Cerebellar nuclear complex (tissue), 1 donor: ENCODE data around the gene BRAF.
"Not testable (repeated sequence)": the region's sequence is repeated elsewhere in the genome, so short reads cannot be mapped to it uniquely, and the experiment has no call there.

ENCODE experiments used
- DNase-seq, 2 experiments: peaks; one replicate each; lab custom pipeline; 2025; lab: John Stamatoyannopoulos, UW

BRAF gene

GRCh38 chr7:140708764-140709163, 216.0 kb downstream of the BRAF start:
- DNase-seq, result not testable (repeated sequence)

GRCh38 chr7:140707132-140707531, 217.6 kb downstream of the BRAF start:
- no peak for DNase-seq

GRCh38 chr7:140704205-140704604, 220.5 kb downstream of the BRAF start:
- no peak for DNase-seq

- no peak for DNase-seq
These were observed 222.0 kb downstream of the BRAF start for GRCh38 chr7:140702774-140703173.

GRCh38 chr7:140698477-140698876, 226.3 kb downstream of the BRAF start:
- no peak for DNase-seq

- DNase-seq, result no peak
These were observed 227.1 kb downstream of the BRAF start for GRCh38 chr7:140697447-140698143.

GRCh38 chr7:140696680-140697446, 227.9 kb downstream of the BRAF start, which contains the start of gene NDUFB2:
Gene NDUFB2, plus strand, starts transcription at chr7:140696708. Its CDS starts 37 bp downstream, at chr7:140696745.
- DNase-seq, result peak in 1 of 2 experiments; percentile 60

- peak; percentile 57 to 80 for DNase-seq
These were observed 228.6 kb downstream of the BRAF start for GRCh38 chr7:140696024-140696679.

- no peak for DNase-seq
These were observed 229.3 kb downstream of the BRAF start for GRCh38 chr7:140695381-140695780.

GRCh38 chr7:140694592-140694991, 230.1 kb downstream of the BRAF start:
- DNase-seq, result no peak

- not testable (repeated sequence) for DNase-seq
These were observed 230.9 kb downstream of the BRAF start for GRCh38 chr7:140693849-140694248.

GRCh38 chr7:140691376-140692045, 233.2 kb downstream of the BRAF start:
- DNase-seq, result no peak

- no peak for DNase-seq
These were observed 235.3 kb downstream of the BRAF start for GRCh38 chr7:140689199-140690152.

GRCh38 chr7:140688341-140688740, 236.4 kb downstream of the BRAF start:
- no peak for DNase-seq

GRCh38 chr7:140686921-140687320, 237.8 kb downstream of the BRAF start:
- no peak for DNase-seq

GRCh38 chr7:140685407-140686087, 239.2 kb downstream of the BRAF start:
- no peak for DNase-seq

- no peak for DNase-seq
These were observed 240.4 kb downstream of the BRAF start for GRCh38 chr7:140684066-140684950.

GRCh38 chr7:140683657-140684056, 241.1 kb downstream of the BRAF start:
- no peak for DNase-seq

- DNase-seq, result no peak
These were observed 243.0 kb downstream of the BRAF start for GRCh38 chr7:140681766-140682165.
